SK-N-MC (cell line): Measurements from ENCODE around the gene ANKRD11.

Source experiments
- EZH2 ChIP-seq: fragments of 200-600 bp; sonication (generic); IDR thresholded peaks from one replicate; pipeline ENCODE4 v1.6.1; 2017; ENCODE audit warnings: antibody characterized with exemption
- FOXP2 ChIP-seq: optimal IDR thresholded peaks from 2 replicates; pipeline ENCODE3; 2011; ENCODE audit warnings: mild to moderate bottlenecking, moderate library complexity; ENCODE audit not compliant: insufficient read depth; ENCODE audit errors: extremely low read length, control extremely low read depth

- TF ChIP-seq EZH2 (no peak), FOXP2 (no peak)
Measured at GRCh38 chr16:89281829-89282228, 208.5 kb downstream of the ANKRD11 start.
